Left ventricle myocardium superior (tissue), 1 donor: ENCODE measurements around the gene PRR23A. TPM values are rescaled to one million over a fixed set of nuclear protein-coding genes. Genes with fewer than 3 reads are reported as not detected.
"Not testable (repeated sequence)": the region's sequence is repeated elsewhere in the genome, so short reads cannot be mapped to it uniquely, and the experiment has no call there.

ENCODE experiments used
- ATAC-seq: fragments of 200-7000 bp; cut with Tn5 transposase; one replicate; pipeline ENCODE4 v1.9.1; 2020; ENCODE audit warnings: mild to moderate bottlenecking, moderate library complexity
- DNase-seq: peaks from one replicate; pipeline ENCODE4 v3.0.0-alpha.2; 2020
- intact Hi-C: fragments of 100-400 bp; cut with micrococcal nuclease; formaldehyde crosslinking; loops from one replicate; pipeline ENCODE4 v1.11.0; 2022
- long read RNA-seq: library from polyadenylated mRNA; unstranded; transcript quantifications from one replicate; pipeline ENCODE4 v2.0.0, GENCODE V29; 2021
- total RNA-seq: library from RNA; stranded (reverse); fragmentation: NEBNext Ultra II Directional; extraction: Animal tissue kit (Norgen Biotek cat#: 25700); gene quantifications from one replicate; pipeline ENCODE4 v1.2.1, GENCODE V29; 2021
- donor health status: DM: no; HTN: yes; CAD: no; lungs with severe emphysema.

The PRR23A gene
- not detected for total RNA-seq
- long read RNA-seq: 0 reads

- intact Hi-C loops: no loop called here
- DNase-seq (no peak), ATAC-seq (no peak)
Measured at GRCh38 chr3:139006051-139006716, at the start of gene PRR23A. Gene PRR23A, minus strand, starts transcription at chr3:139006268. Its CDS starts 0 bp downstream, at chr3:139006268.

- ATAC-seq (no peak), DNase-seq (no peak)
- intact Hi-C loops: no loop called here
Measured at GRCh38 chr3:139052802-139053600, 46.9 kb upstream of the PRR23A start.

GRCh38 chr3:139044366-139045210 is 38.5 kb upstream of the PRR23A start, which contains the start of gene PRR23C:
Gene PRR23C, minus strand, starts transcription at chr3:139044892. Its CDS starts 272 bp downstream, at chr3:139044620.
- ATAC-seq (no peak), DNase-seq (no peak)
- intact Hi-C loops: no loop called here

GRCh38 chr3:139043554-139044365 is 37.7 kb upstream of the PRR23A start:
- ATAC-seq (no peak), DNase-seq (no peak)
- intact Hi-C loops: no loop called here

GRCh38 chr3:139037478-139037877 is 31.4 kb upstream of the PRR23A start:
- ATAC-seq (no peak), DNase-seq (no peak)
- intact Hi-C loops: no loop called here

- intact Hi-C loops: no loop called here
- ATAC-seq: no peak
Measured at GRCh38 chr3:139032326-139033002, 26.4 kb upstream of the PRR23A start.

GRCh38 chr3:139030576-139030975 is 24.5 kb upstream of the PRR23A start:
- ATAC-seq, DNase-seq, intact Hi-C loops: not testable (repeated sequence)

More at GRCh38 chr3:139032326-139033002, 26.4 kb upstream of the PRR23A start:
- DNase-seq: no peak

GRCh38 chr3:139024968-139025367 is 18.9 kb upstream of the PRR23A start:
- ATAC-seq: no peak
- intact Hi-C loops: no loop called here
- DNase-seq: no peak

- ATAC-seq: no peak
- intact Hi-C loops: no loop called here
- DNase-seq: no peak
Measured at GRCh38 chr3:139020868-139021234, 14.8 kb upstream of the PRR23A start, which contains the start of gene PRR23B. Gene PRR23B, minus strand, starts transcription at chr3:139020926. Its CDS starts 265 bp downstream, at chr3:139020661.

GRCh38 chr3:139020036-139020867 is 14.2 kb upstream of the PRR23A start:
- no peak for ATAC-seq
- DNase-seq: no peak
- intact Hi-C loops: no loop called here

GRCh38 chr3:139016430-139017048 is 10.5 kb upstream of the PRR23A start:
- ATAC-seq: no peak
- intact Hi-C loops: no loop called here
- no peak for DNase-seq

GRCh38 chr3:139005356-139005993 is 593 bp downstream of the PRR23A start:
- ATAC-seq: no peak
- intact Hi-C loops: no loop called here
- DNase-seq: no peak

- DNase-seq (no peak), ATAC-seq (no peak)
- intact Hi-C loops: no loop called here
Measured at GRCh38 chr3:138995706-138996105, 10.4 kb downstream of the PRR23A start.

GRCh38 chr3:138987181-138987580 is 18.9 kb downstream of the PRR23A start:
- ATAC-seq (no peak), DNase-seq (no peak)
- intact Hi-C loops: no loop called here

GRCh38 chr3:138985932-138986331 is 20.1 kb downstream of the PRR23A start:
- DNase-seq: no peak
- intact Hi-C loops: no loop called here
- ATAC-seq: no peak

- ATAC-seq (no peak), DNase-seq (no peak)
- intact Hi-C loops: no loop called here
Measured at GRCh38 chr3:138984816-138985215, 21.3 kb downstream of the PRR23A start.
